NT2/D1 (cell line): ENCODE data around the gene HIPK4.

Source experiments
- SUZ12 ChIP-seq: IDR thresholded peaks from 2 replicates; pipeline ENCODE4 v1.6.1; 2011; ENCODE audit not compliant: insufficient read length, insufficient read depth; ENCODE audit errors: extremely low read depth
- YY1 ChIP-seq: IDR thresholded peaks from 2 replicates; pipeline ENCODE4 v1.6.1; 2011; ENCODE audit not compliant: insufficient read length, insufficient read depth
- ZNF274 ChIP-seq: IDR thresholded peaks from 2 replicates; pipeline ENCODE4 v1.6.1; 2011; ENCODE audit warnings: mild to moderate bottlenecking, low read depth, low read length

DNA sequence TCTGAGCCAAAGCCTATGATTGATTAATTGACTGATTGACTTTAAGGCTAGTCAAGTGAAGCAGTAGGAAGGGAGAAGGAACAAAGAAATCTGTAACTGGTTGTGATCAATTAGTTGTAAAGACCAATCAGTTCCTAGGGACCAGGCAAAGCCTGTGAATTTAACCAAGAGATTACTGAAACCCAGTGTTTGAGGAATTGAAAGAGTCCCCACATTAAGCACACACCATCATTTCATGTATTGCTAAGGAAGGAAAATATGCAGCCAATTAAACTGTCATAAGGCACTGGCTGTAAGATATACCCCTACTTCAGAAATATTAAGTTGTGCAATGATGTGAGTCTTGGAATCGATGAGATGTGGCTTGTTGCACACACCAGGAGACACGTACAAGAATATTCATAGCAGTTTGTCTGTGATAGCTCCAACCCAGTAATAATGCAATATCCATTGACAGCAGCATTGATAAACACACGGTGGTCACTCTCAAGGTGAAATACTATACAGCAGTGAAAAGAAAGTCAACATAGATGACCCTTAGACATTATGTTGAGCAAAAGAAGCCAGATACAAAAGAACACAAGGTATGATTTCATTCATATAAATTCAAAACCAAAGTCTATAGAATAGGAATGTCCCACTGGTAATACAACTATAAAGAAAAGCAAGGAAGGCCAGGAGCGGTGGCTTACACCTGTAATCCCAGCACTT lies 50.8 kb downstream of the HIPK4 start:
- TF ChIP-seq ZNF274 (no peak), SUZ12 (no peak), YY1 (no peak)
